Coronary artery (tissue), 2 donors: ENCODE data around the gene BORCS6.

ENCODE experiments used
- DNase-seq: peaks from one replicate; pipeline ENCODE4 v3.0.0-alpha.2; 2017; ENCODE audit warnings: low spot score
- H3K27ac ChIP-seq, 2 donors: fragments of 200-600 bp; sonication (generic); one replicate each; pipeline ENCODE4 v1.5.1; 2016 to 2019
- H3K4me3 ChIP-seq: fragments of 200-600 bp; sonication (generic); 2 replicates; pipeline ENCODE4 v1.5.1; 2016; ENCODE audit warnings: mild to moderate bottlenecking, moderate library complexity
- TF ChIP-seq, protein P1 (sequence below): fragments of 200-600 bp; sonication (generic); IDR thresholded peaks from one replicate; pipeline ENCODE4 v1.5.1; 2019; ENCODE audit warnings: antibody characterized with exemption

BORCS6 gene

GRCh38 chr17:8209907-8210760, 20.2 kb upstream of the BORCS6 start, which contains the start of gene AURKB:
Gene AURKB, minus strand, starts transcription at chr17:8210575. Its CDS starts 351 bp downstream, at chr17:8210224.
- DNase-seq, result peak; percentile 95
- H3K4me3 ChIP-seq, result peak within 1 kb of the TSS; percentile 62
- peak within 1 kb of the TSS; percentile 59 to 81 for H3K27ac ChIP-seq
- TF ChIP-seq, protein P1, sequence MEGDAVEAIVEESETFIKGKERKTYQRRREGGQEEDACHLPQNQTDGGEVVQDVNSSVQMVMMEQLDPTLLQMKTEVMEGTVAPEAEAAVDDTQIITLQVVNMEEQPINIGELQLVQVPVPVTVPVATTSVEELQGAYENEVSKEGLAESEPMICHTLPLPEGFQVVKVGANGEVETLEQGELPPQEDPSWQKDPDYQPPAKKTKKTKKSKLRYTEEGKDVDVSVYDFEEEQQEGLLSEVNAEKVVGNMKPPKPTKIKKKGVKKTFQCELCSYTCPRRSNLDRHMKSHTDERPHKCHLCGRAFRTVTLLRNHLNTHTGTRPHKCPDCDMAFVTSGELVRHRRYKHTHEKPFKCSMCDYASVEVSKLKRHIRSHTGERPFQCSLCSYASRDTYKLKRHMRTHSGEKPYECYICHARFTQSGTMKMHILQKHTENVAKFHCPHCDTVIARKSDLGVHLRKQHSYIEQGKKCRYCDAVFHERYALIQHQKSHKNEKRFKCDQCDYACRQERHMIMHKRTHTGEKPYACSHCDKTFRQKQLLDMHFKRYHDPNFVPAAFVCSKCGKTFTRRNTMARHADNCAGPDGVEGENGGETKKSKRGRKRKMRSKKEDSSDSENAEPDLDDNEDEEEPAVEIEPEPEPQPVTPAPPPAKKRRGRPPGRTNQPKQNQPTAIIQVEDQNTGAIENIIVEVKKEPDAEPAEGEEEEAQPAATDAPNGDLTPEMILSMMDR, result no peak

- no peak overlapping the region for H3K4me3 ChIP-seq
- no peak for DNase-seq
- TF ChIP-seq, protein P1, result no peak
- H3K27ac ChIP-seq, result no peak overlapping the region
Measured at GRCh38 chr17:8206536-8206935, 16.6 kb upstream of the BORCS6 start.

- TF ChIP-seq, protein P1, result no peak
- Histone ChIP-seq H3K4me3 (no peak overlapping the region), H3K27ac (no peak overlapping the region)
- no peak for DNase-seq
Measured at GRCh38 chr17:8204761-8205555, 15.0 kb upstream of the BORCS6 start.

DNA sequence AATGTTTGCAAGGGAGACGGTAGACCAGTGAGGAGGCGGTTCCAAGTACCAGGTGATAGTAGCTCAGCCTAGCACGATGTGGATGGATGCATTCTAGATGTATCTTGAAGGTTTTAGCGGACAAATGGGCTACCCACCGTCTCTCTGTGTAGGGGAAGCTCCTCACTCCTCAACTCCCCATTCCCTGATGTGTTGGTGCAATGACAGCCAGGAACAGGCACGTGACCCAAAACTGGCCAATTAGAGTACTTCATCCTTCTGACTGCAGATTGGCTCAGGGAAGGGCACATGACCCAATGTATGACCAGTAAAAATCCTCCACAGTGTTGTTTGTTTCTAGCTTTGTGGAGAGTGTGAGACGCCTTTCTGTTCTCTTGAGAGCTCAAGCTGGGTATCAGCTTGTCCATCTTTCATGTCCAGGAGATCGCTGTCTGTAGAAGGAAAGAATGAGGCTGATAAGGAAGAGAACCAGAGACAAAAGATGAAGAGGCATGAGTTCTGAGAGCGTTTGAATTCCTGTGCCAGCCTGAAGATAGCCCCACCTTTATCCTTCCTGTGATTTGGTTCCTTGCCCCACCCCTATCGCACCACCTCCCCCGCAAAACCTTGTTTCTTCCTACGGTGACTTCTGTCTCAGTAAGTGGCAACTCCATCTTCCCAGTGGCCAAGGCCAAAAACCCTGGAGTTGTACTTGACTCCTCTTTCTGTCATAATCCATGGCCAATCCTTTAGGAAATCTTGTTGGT, 2.3 kb upstream of the BORCS6 start:
- Histone ChIP-seq H3K4me3 (peak overlapping the region; percentile 63), H3K27ac (peak overlapping the region; percentile 82 to 91)
- TF ChIP-seq, protein P1, result no peak
- DNase-seq, result peak; percentile 93

- H3K27ac ChIP-seq, result peak overlapping the region; percentile 96 to 97
- H3K4me3 ChIP-seq, result peak overlapping the region; percentile 45
- TF ChIP-seq, protein P1, result no peak
- no peak for DNase-seq
Measured at GRCh38 chr17:8190506-8190905, 526 bp upstream of the BORCS6 start.

DNA sequence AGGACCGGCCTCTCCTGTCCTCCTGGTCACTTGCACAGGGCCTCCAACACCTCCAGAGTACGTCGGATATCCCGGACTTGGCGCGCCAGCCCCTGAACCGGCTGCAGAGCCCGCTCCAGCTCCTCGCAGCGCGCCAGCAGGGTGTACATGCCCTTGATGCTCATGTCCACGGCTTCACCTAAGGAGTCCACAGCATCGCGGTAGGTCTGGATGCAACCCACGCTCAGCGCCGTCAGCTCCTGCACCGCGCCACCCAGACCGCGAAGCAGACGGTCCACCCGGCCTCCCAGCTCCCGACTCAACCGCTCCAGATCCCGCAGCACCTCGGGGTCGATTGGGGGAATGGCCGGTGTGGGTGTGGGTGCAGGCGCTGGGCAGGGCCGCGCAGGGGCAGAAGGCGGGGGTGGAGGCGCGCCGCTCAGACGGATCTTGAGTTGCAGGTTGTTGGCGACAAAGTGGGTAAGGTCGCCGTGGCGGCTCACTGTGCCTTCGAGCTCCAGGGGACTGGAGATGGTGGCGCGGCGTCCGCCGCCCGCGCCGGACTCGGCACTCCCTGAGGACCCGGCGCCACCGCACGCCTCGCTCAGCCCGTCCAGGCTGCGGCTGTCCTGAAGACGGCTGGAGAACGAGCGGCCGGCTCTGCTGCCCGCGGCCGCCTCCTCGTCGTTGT, 804 bp downstream of the BORCS6 start:
- Histone ChIP-seq H3K4me3 (peak overlapping the region; percentile 88), H3K27ac (peak overlapping the region; percentile 96 to 97)
- TF ChIP-seq, protein P1, result no peak
- DNase-seq, result no peak
